Measurements from ENCODE around the gene DKK2.
A peak's percentile ranks its signal among the peaks of the same experiment; 100 is the strongest.
"Not testable (repeated sequence)": the region's sequence is repeated elsewhere in the genome, so short reads cannot be mapped to it uniquely, and the experiment has no call there.

Gene DKK2

DNA sequence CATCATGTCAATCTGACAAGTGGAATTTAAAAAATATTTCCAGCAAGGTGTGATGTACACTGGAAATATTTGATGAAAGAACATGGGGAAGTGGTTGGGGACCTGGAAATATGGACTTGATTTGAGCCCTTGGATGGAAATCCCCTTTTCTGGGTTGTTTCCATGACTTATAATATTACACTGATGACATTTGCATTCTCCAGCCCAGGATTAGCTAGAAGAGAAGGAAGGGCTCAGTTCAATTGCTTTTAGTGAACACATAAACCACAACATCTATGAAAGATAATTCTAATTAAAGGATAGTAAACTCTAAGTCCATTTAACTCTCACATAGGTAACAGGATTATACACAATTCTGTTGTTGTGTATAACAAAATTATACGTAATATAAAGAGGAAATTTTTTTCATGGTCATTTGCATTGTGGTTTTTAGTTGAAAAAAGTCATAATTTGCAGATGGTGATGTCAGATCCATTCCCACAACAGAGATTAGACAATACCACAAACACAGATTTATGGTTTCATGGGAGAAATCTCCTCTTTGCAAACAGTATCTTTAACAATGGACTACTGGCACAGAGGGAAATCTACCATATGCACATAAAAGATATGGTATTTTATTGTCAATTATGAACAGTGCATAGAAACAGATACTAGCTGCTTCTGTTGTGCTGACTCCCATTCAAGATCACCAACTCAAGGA lies 126.5 kb downstream of the DKK2 start:
- DNase-seq, result no peak

DNA sequence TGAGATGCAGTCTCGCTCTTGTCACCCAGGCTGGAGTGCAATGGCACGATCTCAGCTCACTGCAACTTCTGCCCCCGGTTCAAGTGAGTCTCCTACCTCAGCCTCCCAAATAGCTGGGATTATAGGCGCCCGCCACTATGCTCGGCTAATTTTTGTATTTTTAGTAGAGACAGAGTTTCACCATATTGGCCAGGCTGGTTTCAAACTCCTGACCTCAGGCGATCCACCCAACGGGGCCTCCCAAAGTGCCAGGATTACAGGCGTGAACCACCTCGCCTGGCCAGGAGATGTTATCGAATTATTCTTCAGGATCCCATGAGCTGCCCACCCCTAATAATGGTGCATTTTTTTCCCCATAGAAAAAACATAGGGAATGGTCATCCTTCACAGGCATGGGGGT lies 128.1 kb downstream of the DKK2 start:
- not testable (repeated sequence) for DNase-seq

DNA sequence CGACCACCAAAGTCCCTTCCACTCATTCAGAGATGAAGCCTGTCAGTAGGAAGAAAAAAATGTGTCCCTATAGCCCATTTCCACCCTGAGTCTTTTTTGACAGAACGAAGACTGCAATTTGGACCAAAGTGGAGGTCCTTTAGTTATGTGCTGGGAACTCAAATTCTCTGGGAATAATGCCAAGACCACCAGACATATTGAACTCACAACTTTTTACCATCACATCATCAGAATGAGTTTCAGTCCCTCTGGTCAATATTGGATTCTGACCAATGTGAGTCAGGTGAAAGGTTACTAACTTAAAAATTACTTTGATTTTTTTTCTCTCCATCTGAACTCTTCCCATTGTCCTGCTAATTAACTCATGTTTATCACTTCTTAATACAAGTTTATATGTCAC lies 128.9 kb downstream of the DKK2 start:
- DNase-seq, result no peak

DNA sequence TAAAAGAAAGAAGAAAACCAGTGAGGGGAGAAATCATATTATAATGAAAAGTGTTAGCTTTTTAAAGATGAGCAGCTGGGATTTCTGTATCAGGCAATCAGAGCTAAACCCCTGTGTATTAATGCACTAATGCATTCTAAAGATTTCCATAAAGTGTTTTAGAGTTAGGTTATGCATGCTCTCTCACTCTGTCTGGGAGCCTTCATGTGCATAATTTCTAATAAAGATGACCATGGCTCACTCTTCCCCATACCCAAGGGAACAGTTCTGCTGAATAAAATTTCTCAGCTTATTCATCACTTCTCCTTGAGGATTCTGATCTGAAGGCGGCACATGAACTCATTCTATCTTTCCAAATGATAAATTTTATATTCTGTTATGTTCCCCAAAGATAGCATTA lies 129.4 kb downstream of the DKK2 start:
- DNase-seq, result no peak

- DNase-seq, result peak; percentile 37
Measured at GRCh38 chr4:106898621-106899230, 137.4 kb downstream of the DKK2 start.

DNA sequence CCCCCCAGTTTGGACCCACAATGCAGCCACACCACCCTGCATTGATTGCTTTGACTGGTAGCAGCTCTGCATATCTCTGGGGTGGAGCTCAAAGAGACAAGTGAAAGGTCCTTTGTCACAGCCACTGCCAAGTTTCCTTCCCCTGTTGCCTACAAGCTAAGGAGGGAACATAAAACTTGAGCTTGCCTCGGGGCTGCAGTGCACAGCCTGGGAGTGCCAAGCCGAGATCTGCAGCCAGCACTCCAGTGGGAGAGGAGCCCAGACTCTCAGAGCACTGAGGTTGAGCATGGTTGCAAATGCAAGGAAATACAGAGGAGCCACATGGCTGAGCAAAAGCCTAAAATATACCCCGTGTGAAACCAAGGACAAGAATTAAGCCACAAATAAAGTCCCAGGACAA lies 142.2 kb downstream of the DKK2 start:
- DNase-seq, result no peak

GRCh38 chr4:106893395-106893881 lies 142.7 kb downstream of the DKK2 start:
- DNase-seq, result no peak

GRCh38 chr4:106892786-106893185 lies 143.3 kb downstream of the DKK2 start:
- no peak for DNase-seq

DNA sequence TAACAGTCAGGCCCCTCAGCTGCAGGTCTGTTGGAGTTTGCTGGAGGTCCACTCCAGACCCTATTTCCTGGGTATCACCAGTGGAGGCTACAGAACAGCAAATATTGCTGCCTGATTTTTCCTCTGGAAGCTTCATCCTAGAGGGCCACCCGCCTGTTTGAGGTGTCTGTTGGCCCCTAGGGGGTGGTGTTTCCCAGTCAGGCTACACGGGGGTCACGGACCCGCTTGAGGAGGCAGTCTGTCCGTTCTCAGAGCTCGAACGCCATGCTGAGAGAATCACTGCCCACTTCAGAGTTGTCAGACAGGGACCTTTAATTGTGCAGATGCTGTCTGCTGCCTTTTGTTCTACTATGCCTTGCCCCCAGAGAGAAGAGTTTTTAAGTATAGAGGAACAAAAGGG lies 160.8 kb downstream of the DKK2 start:
- no peak for DNase-seq
